NCI-H2171 treated with DMSO at 0.1 percent for 48 hours (cell line): ENCODE measurements around the gene IGSF9.

Experiments
- DNase-seq: peaks from one replicate; lab custom pipeline; 2025; lab: John Stamatoyannopoulos, UW

Gene IGSF9

DNA sequence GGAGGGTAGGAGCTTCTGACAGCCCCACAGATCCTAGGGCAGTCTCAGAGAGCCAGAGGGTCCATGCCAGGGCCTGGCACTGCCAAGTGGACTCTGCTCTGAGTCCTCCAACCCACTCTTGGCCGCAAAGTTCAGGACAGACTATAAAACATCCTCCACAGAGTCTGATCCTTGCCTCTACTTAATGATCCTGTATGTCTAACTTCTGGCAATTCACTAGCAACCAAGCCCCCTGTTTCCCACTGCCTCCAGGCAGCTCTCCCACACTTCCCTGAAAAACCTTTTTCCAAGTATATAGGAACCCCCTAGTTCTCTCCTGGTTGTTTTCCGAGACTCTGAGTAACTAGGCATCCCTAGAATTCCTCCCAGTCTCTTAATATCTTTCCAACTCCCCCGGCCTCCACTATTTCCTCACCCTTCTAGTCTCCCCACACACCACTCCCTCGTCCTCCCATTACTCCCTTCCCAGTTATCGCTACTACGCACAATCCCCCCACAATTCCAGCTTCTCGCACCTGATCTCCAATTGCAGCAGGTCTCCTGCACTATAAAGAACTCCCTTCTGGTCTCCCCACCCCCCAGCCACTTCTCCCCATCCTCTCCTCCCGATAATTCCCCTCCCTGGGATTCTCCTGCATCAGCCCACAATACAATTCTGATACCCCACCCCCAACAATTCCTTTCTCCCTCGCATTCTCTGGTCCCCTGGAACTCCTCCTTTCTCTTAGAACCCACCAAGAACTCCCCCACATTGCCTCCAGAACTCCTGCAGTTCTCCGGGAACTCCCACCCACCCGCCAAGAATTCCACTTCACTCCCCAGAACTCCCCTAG, 574 bp downstream of the IGSF9 start:
- peak; percentile 53 for DNase-seq

DNA sequence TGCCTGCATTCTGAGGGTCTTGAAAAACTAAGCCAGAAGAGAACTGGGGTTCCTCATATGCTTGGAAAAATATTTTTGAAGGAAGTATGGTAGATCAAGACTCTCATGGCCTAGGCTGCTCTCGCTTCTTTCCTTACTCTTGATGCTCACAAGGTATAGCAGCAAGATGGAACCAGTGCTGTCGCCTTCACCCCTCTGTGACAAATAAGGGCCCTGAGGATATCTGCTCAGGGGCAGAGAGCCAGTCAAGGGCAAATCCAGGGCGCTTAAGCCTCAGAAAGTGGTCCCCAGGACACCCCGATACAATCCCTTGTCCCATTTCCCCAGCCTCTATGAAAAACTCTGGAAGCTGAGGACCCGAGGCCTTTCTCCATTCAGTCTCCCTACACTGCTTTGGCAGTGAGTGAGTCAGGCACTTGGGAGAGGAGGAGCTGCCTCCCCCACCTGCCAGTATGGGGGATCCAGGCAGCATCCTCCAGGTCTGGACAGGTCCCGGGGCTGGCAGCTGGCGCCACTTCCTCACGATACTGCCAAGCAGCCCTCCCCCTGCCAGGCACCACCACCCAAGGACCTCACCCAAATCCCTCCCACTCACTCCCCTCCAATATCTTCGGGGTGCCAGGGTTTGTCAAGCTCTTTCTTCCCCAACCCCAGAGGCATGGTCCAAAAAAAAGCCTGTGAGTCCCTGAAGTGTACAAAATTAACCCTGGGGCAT, 1.3 kb downstream of the IGSF9 start:
- DNase-seq, result peak; percentile 82

DNA sequence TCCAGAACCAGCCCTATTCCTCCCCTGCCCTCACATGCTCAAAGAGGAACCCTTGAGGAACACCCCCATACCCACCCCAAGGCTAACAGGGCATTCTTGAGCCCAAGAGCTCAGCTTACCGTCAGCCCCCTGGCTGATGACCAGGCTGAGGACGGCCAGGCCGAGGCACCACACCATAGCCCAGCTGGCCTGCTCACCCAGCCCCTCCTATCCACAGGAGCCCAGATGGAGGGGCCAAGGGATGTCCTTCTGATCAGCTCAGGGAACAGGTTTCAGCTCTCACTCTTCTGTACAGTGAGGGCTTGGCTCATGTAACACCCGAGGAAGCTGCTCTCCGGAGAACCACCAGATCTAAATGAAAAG, 2.2 kb downstream of the IGSF9 start:
- DNase-seq, result no peak

DNA sequence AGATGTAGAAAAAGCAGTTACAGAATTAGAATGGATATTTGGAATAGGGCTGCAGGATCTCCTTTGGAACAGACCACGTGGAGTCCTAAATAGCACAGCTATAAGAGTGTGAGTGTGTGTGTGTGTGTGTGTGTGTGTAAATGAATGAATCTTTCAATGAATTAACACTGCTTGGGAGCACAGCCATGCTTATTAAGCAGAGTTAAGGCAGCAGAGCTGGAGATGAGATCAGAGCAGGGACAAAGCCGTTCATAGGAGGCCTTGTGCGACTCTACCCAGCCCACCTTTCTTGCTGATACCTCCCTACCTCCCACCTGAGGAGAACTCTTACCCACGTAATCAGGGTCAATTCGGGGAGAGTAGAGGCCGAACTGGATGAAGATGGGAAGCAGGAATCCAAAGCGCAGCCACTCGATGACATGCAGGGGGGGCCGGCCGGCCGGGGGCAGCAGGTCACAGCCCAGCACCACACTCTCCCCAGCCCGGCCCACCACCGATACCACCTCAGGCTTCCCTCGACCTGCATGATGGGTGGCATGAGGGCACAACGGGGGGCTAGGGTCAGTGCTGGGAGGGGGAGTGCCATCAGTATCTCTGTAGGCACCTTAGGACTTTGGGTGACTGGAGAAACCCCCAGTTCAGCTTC, 2.7 kb downstream of the IGSF9 start:
- DNase-seq, result no peak

DNA sequence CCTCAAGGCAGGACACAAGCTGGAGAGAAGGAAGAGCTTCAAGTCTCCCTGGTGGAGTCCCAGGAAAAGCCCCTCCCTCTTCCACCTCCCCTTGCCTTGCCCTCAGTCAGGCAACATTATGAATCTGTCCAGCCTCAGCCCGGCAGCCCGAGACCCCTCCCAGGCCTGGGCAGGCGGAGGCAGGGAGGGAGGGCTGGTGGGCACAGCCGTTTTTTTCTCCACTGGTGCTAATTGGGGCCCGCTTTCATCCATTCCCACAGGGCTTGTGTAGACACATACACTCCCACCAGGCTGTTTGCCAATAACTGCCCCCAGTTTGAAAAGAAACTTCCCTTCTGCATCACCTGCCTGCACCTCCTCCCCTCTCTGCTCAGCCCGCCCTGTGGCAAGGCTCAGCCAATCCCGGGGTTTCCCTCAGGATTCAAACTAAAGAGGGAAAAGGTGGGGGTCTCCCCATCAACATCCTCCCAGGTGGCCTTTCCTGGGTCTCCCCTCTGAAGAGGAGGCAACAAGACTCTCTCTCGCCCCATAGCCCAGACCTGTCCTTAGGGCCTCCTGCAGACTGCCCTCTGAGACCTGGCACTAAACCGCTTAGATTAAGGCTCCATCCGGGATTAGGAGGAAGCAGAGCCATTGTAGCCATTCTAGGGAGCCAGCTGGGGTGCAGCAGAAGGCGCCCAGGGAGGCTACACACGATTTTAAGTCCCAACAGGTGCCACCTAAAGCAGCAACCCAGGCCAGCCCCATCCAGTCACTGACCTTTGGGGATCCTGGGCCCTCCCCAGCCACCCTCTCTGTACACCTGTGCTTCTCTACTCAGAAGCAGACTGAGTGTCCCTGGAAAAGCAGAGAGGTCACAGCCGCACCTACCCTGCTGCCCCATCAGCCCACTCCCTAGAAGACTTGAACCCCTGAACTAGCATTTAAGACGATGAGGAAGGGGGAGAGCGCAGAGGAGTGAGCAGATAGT, 3.5 kb downstream of the IGSF9 start:
- DNase-seq, result peak; percentile 30

DNA sequence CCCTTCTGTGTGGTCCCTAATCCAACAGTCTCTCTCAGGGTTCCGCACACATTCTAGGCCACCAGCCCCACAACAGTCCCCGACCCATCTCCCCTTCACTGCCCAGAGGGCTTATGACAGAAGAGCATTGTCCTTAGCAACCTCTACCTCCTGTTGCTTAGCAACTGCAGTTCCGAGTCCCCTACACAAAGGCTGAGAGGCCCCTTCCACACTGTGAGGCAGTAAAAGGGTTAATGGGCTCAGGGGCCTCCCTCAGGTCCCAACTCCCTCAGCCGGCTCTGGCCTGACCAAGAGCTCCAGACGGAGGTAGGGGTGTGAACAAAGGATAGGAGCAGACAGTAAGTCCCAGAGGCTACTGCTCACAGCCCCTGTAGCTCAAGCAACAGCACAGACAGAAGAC, 4.3 kb downstream of the IGSF9 start:
- no peak for DNase-seq

DNA sequence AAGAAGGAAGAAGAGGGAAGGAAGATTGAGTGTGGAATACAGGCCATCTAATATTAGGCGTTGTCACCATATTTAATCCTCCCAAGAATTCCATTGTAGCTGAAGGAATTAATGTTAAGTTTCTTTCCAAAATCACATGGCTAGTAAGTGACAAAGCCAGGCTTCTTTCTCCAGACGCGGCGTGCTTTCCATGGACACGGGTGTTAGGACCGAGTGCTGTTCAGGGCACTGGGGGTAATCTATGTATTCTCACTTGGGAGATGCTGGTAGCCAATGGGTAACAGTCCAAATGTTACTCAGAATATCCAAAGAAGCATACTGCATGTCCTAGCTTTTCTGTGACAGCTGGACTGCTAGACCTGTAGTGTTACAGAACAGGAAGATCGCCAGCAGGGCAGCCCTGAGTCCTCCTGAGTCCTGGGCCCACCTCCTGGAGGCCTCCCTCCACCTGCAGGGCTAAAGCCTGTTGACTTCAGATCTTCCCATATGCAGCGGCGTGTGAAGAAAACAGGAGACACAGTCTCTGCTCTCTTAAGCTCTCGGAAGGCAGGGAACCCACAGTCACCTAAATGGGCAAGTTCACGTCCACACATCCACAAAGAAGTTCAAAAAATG, 5.3 kb downstream of the IGSF9 start:
- no peak for DNase-seq

DNA sequence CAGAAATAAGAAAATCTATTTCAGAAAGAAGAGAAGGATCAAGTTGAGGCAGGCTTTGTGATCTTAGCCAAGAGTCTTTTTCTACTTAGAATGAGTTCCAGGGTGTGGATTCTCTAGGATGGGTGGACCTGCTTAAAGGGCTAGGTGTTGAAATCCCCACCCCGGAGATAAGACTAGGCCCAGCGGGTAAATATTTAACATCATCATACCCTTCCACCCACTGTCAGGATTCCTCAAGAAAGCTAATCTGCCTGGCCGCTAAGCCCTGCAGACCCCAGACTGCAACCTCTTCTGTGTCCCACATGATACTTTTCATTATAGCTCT, 5.8 kb downstream of the IGSF9 start:
- no peak for DNase-seq

DNA sequence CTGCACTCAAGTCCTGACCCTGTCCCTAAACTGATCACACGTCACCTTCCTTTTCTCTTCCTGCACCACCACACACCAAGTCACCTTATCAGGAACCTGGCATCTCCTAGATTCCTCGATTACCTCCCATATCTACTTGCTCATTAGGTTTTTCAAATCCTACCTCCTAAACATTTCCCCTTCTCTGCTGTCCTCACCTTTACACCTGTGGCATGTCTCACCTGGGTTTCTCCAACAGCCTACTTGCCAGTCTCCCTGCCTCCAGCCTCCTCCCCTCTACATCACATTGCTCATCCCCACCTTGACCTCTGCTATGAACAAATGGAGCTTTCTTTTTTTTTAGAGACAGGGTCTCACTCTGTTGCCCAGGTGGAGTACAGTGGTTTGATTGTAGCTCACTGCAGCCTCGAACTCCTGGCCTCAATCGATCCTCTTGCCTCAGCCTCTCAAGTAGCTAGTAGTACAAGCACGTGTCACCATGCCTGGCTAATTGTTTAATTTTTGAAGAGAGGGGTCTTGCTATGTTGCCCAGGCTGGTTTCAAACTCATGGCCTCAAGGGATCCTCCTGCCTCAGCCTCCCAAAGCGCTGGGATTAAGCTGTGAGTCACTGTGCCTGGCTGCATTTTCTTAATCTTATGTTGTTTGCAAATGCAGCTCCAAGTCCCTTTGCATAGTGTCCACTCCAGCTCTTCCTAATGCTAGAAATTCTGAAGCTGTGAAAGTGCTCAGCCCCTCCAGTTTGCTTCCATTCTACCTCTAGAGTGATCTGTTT, 6.3 kb downstream of the IGSF9 start:
- DNase-seq, result no peak

DNA sequence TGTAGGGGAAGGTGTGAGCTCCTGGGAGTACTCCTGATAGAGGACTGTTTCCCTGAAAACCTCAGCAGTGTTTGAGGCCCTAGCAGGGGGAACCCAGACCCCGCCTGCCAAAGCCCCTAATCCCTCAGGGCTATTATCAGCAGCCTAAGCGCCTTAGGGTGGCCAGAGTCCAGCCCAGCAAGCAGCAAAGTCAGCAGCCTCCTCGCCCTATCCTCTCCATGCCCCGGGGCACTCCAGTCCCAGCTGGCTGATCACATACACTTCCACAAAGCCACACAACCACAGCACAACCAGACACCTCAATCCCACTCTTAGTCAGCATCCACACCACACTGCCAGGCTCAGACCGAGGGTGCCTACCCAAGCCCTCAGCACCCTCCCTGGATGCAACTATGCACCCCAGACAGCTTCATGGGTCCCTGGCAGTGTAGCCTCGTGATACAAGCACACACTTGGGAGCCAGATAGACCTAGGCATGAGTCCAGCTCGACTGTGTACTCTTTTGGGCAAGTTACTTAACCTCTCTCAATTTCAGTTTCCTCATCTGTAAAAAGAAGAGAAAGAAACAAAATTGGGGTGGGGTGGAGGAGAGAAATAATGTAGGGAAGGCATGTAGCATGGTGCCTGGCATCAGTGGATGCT, 7.1 kb downstream of the IGSF9 start:
- no peak for DNase-seq

DNA sequence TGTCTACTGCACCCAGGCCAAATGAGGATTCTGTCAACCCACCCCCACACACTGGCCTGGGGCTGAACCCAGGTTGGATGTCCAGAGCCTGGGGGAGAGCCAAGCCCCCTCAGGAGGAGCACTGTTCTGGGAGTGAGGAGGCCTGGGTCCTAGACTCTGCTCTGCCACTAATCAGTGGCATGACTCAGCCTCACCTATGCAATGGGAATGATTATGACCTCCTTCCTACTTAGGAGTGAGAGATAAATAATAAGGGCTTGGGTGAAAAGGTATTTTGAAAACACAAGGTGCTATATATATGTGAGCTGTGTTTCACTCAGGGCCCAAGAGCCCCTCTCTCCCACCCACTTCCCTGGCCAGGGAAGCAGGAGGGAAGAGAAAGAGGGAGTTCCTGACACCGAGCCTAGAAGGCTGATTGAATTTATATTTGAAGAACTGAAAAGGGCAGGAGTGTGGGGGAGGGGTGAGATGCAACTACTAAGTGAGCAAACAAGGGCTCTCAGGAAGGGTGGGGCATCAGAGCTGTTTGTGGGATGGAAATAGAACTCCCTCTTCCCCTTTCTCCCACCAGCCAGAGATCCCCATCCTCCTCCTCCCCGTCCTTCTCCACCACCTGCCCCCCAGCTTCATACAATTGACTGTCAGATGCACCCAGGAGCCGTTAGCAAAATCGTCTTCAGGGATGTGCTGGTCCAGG, 8.2 kb downstream of the IGSF9 start:
- DNase-seq, result no peak

DNA sequence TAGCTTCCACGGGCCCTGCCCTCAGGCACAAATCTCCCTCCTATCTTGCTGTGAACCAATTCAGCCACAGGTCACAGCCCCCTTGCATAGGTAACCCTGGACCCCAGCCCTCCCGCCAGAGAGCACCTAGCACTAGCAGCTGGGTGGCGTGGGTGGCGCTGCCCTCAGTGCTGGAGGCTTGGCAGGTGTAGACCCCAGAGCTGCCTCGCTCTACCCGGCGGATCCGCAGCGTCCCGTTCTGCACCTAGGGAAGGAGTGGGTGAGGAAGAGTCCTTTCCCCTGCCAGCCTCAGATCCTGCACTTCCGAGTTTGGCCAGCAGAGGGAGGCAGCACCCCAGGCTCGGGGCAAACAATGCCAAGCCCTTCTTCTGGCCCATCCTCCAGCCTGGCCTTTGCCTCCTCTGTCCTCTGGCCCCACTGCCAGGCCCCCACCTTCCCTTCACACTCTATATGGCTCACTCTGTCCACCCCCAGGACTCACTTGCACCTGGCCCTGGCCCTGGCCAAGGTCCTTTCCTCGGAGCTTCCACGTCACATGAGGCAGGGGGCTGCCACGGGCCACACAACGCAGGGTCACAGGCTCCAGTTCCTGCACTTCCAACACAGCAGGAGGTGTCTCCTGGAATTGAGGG, 9.0 kb downstream of the IGSF9 start:
- DNase-seq, result peak; percentile 34

DNA sequence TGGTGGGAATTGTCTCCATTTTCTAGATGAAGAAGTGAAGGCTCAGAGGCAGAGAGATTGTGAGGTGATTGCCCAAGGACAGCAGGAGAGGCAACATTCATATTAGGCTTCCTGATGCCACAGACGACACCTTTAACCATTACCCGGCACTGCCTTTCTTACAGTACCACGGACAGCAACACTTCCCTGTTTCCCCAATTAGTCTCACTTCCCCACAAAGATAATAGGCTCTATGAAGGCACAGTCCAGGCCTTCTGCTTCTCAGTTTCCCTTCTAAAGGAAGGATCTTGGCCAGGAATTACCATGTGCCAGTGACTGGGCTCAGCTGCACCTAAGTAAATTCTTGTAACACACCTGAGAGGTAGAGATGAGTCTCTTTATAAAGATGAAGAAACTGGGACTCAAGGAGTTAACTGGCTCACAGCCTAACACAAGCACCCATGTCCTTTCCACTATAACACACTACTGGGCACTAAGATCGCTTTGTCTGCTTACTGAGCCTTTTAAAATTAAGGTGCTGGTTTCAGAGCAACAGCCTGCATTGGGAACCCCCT, 9.6 kb downstream of the IGSF9 start:
- DNase-seq, result no peak

DNA sequence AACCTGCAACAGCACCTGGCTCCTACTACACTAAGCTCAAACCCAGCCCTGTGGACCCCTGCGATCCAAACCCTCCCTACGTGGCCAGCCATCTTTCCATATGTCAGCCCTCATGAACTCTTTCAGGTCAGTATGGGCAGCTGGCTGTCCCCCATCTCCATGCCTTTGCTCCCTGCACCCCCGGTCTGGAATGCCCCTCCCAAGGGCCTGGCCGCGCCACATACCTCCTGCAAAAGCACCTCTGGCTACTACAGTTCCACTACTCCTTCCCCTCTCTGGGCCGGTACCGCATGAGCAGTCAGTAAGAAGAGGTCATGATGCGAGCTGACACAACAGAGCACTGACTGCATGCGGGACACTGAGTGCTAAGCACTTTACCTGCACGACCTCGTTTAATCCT, 10.1 kb downstream of the IGSF9 start:
- no peak for DNase-seq

DNA sequence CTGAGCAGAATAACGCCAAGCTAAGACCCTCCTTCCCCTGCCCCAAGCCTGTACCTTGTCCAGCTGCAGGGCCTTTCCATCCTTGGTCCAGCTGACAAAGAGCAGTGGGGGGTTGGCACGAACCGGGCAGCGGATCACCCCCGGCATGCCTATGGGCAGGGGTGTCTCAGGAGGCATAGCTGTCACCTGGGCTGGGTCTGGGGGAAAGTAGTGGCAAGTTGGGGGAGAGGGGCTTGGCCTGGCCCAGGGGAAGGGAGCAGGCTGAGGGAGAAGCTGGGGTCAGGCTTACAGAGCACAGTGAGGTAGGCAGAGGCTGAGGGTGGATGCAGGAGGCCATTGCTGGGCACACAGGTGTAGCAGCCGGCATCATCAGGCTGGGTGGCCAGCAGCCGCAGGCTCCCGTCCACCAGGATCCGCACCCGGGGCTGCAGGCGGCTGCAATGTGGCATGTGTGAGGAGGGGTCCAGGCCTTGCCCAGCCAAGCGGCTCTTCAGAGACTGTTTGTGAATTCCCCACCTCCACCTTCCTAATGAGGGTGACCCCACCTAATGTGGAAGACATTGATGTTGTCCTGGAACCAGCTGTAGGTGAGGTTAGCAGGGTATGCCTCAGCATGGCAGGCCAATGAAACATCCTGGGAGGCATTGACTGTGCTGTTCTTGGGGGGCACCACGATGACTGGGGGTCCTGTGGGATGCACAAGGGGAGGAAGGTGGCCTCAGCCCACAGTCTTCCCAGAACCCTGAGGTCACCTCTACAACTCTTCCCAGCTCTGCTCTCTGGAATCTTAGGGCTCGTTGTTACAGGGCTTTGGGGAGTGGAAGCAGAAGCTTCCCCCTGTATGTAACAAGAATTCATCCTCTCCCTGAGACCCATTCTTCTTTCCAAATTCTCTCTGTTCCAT, 11.0 kb downstream of the IGSF9 start:
- DNase-seq, result no peak

DNA sequence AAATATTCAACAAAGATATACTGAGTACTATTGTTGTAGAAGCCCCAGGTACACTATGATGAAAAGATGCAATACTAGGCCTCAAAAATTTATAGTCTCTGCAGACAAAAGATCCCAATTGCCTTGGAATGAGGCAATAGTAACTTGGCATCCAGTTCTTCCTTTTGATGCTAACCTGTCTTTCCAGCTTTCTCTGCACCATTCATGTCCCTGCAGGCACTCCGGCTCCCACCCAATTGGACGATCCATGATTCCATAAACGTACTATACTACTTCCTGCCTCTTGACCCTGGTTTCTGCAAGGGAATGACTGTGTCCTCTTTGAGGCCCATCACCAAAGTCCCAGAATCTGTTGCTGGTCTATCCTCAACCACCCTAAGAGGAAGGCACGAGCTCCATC, 12.1 kb downstream of the IGSF9 start:
- DNase-seq, result no peak

DNA sequence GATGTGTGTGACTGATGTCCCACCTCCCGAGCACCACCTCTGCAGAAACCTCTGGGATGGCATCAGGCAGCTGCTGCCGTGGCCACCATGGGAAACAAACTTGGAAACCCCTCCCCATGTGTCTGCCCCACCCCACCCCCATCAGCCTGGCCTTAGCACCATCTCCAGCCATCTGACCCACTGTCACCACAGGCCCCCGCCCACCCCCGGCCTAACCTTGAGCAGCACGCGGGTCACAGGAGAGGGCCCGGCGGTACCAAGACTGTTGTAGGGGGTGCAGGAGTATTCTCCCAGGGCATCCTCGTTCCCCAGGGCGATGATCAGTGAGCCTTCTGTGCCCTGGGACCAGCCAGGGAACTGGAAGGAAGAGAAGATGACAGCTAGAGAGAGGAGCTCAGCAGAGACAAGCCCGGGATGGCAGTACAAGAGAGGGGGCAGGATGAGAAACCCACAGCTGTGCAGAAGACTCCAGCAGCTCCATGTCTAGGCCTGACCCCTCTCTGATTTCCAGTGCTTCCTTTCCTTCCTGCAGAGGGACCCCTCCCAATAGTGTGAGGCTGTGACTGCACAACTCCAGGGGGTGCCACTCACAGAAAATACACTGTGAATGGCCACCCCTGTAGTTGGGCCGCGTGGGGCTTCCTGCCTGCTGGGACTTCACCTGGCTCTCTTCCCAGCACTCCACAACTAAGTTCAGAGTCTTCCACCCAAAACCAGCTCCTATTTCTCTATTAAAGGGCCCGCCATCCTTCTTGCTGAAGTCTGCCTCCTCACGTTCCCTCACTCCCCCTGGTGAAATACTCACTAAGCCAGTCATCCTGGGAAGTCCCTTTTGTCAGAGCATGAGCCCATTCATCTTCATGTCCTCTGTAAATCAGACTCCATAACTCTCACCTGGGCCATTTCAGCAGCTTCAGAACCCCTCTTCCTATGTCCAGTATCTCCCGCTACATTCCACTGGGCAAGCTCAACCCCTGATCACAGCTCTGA, 12.8 kb downstream of the IGSF9 start:
- no peak for DNase-seq
